Adipose tissue (tissue), 3 donors: Measurements from ENCODE around the gene LRRC9. TPM values are rescaled to one million over a fixed set of nuclear protein-coding genes. Genes with fewer than 3 reads are reported as not detected.
A peak's percentile ranks its signal among the peaks of the same experiment; 100 is the strongest.
"Not testable (repeated sequence)": the region's sequence is repeated elsewhere in the genome, so short reads cannot be mapped to it uniquely, and the experiment has no call there.

Source experiments
- H3K27ac ChIP-seq: one replicate; pipeline ENCODE4 v1.5.1; 2013; ENCODE audit warnings: low read depth, low read length
- WGBS, 3 donors: extraction: QIAGEN DNeasy Blood & Tissue Kit; methylation state at CpG; one replicate each; pipeline ENCODE4 v1.1.7; 2013; 5-methylcytosine and 5-hydroxymethylcytosine counted together
- polyA plus RNA-seq, 3 donors: library from polyadenylated mRNA; stranded (reverse); fragments of 200-250 nt; gene quantifications; one replicate each; pipeline ENCODE4 v1.2.3, GENCODE V29; 2013
- donor health status: healthy with polysubstance abuse.
- donor health status: Bipolar disorder and iron deficiency.
- donor health status: healthy.

Gene LRRC9
- polyA plus RNA-seq, 3 donors: 0.09 to 0.18 TPM; not detected in 1

DNA sequence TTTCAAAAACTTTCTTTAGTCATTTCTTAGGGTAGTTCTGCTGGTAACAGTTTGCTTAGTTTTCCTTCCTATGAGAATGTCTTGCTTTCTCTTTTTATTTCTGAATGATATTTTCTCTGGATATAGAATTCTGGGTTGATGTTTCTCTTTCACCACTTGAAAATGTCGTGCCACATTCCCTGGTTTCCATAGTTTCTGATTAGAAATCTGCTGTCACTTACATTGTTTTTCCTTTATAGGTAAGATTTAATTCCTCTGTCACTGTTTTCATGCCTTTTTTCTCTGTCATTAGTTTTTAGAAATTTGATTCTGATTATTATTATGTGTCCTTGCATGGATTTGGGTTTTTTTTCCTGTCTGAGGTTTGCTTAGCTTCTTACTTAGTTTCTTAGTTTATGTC lies 94.5 kb downstream of the LRRC9 start:
- H3K27ac ChIP-seq: no peak overlapping the region
- WGBS, 3 donors: 65 to 77% (median 71%) methylated on average over 1 of the region's 1 CpG

DNA sequence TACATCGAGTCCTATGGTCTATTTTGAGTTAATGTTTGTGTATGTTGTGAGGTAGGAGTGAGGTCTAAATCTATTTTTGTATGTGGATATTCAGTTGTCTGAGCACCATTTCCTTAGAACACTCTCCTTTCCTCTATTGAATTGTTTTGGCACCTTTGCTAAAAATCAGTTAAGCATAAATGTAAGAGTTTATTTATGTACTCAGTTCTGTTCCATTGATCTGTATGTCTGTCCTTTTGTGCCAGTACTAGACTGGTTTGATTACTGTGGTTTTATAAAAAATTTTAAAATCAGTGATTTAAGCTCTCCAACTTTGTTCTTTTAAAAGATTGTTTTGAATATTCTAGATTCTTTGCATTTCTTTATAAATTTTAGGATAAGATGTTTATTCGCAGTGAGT lies 101.7 kb downstream of the LRRC9 start:
- H3K27ac ChIP-seq: no peak overlapping the region
- 61 to 81% (median 77%) methylated on average over 2 of the region's 2 CpGs for WGBS, 3 donors

DNA sequence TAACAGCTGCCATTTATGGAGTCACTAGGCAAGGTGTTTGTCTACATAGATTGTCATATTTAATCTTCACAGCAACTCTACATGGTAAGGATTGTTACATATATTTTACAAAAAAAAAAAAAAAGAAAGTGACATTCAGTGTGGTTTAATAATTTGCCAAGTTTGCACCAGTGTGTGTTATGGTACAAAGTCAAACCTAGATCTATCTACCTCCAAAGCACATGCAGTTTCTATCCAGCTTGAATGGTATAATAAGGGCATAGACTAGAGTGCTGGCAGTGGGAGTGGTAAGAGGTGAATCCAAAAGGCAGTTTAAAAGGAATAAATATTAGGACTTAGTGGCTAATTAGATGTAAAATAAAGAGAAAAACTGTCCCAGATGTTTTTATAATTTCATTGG lies 105.6 kb downstream of the LRRC9 start:
- H3K27ac ChIP-seq: no peak overlapping the region

DNA sequence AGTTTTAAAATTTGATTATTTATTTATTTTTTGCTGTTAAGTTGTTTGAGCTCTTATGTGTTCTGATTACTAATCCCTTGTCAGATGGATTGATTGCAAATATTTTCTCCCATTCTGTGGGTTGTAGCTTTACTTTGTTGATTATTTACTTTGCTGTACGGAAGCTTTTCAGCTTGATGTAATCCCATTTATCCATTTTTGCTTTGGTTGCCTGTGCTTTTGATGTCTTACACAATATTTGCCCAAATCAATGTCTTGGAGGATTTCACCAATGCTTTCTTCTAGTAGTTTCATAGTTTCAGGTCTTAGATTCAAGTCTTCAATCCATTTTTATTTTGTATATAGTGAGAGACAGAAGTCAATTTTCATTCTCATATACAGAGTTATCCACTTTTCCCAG lies 115.2 kb downstream of the LRRC9 start:
- H3K27ac ChIP-seq: no peak overlapping the region
- 56 to 87% (median 82%) methylated on average over 1 of the region's 1 CpG for WGBS, 3 donors

DNA sequence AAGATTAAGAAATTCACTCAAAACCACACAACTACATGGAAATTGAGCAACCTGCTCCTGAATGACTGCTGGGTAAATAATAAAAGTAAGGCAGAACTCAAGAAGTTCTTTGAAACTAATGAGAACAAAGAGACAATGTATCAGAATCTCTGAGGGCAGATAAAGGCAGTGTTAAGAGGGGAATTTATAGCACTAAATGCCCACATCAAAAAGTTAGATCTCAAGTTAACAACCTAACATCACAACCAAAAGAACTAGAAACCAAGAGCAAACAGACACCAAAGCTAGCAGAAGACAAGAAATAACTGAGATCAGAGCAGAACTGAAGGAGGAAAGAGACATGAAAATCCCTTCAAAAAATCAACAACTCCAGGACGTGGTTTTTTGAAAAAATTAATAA lies 128.0 kb downstream of the LRRC9 start:
- H3K27ac ChIP-seq: not testable (repeated sequence)
- 59 to 78% (median 72%) methylated on average over 1 of the region's 1 CpG for WGBS, 3 donors

DNA sequence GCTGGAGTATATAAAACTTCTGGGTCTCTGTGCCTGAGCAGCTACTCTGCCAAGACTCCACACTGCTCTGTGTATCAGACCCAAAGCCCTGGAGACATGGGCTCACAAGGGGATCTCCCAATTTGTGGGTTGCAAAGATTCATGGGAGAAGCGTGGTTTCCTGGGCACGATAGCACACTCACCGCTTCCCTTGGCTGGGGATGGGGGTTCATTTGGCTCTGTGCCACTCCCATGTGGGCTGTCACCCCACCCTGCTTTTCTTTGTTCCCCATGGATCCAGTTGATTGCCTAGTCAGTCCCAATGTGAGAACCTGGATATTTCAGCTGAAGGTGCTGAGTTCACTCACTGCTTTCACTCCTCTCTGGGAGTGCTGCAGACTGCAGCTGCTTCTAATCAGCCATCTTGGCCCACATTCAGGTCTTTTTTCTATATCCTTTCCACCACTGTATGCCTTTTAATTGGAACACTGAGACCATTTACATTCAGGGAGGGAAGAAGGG lies 131.8 kb downstream of the LRRC9 start:
- WGBS, 3 donors: 32 to 91% (median 38%) methylated on average over 3 of the region's 3 CpGs
- H3K27ac ChIP-seq: no peak overlapping the region

DNA sequence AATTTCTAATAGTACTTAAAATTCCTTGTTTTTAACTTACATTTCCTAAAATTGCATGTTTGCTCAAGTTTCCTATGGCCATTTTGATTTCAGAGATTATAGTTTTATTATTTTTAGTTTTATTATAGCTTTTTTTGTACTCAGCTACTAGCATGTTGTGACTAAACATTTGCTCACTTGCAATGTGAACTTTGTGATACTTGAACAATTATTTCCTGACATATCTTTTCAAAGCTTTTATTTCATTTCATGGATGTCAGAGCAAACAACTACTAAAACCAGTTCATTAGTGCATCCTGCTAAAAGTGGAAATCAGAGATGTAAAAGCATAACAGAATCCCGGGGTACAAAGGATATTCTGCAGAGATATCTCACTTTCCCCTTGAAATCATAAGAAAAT lies 138.1 kb downstream of the LRRC9 start:
- WGBS, 3 donors: 74 to 86% (median 74%) methylated on average over 1 of the region's 1 CpG
- no peak overlapping the region for H3K27ac ChIP-seq

DNA sequence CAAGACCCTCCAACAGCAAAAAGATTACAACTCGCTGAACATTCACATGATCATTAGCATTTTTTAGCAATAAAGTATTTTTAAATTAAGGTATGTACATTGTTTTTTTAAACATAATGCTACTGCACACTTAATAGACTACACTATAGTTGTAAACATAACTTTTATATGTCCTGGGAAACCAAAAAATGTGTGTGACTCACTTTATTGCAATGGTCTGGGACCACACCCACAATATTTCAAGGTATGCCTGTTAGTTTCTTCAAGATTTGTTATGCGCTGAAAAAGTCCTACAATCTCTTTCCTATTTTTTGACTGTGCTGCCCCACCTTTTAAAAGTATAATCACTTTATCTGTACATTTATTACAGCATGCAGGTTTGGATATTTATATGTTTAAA lies 141.4 kb downstream of the LRRC9 start:
- 77 to 90% (median 83%) methylated on average over 2 of the region's 2 CpGs for WGBS, 3 donors
- H3K27ac ChIP-seq: no peak overlapping the region

DNA sequence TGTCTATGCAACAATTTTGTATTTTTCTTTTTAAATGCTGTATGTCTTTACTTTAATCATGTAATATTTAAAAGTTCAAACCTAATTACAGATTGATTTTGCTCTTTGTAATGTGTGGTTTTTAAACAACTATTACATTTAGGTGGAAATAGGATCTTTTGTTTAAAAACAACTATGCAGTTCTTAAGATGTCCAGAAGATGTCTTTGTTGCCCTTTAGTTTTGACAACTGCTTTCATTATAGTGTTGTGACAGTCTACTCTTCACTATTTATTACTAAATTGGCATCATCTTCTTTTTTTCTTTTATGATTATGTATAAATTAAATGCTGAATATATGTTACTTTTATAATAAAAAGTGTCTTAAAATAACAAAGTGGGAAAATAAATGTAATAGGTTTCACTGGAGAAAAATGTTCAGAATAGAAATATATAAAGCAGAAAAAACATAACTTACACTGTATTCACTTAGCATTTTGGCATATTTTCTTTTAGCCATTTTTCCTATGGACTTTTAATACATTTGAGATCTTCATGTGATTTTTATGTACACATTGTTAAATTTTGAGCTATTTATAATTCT lies 144.6 kb downstream of the LRRC9 start:
- H3K27ac ChIP-seq: no peak overlapping the region

DNA sequence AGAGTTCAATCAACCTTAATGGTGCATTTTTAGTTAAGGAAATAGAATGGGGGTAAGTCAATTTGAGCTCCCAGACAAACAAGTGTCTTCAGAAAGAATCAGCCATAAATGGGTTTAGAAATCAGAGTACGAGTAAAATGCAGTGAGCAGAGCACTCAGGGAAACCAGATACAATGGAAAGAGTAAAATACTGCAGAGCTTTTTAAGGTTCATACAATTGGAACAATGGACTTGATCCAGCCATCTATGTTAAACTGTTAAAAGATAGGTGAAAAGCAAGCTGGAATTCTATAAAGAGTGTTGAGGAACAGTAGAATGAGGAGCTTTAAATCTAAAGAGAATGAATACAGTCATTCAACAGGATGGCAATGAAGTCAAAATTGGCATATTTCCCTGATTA lies 147.9 kb downstream of the LRRC9 start:
- H3K27ac ChIP-seq: no peak overlapping the region
- WGBS, 3 donors: 86 to 97% (median 92%) methylated on average over 1 of the region's 1 CpG

DNA sequence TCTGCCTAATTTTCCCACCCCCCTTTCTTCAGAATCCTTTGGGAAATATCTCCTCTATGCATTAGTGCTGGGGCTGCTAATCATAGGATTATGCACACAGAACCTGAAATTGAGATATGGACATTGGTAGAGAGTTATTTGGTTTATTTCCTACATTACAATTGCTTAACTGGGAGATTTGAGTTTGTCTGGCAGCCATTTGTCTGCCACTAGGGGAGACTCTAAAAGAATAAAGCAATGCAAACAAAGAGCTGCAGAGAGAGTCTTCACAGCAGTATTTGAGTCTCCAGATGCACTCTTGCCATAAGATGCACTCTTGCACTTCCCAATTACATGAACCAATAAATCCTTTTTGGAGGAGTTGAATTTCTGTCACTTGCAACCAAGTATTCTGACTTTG lies 159.8 kb downstream of the LRRC9 start:
- H3K27ac ChIP-seq: no peak overlapping the region

DNA sequence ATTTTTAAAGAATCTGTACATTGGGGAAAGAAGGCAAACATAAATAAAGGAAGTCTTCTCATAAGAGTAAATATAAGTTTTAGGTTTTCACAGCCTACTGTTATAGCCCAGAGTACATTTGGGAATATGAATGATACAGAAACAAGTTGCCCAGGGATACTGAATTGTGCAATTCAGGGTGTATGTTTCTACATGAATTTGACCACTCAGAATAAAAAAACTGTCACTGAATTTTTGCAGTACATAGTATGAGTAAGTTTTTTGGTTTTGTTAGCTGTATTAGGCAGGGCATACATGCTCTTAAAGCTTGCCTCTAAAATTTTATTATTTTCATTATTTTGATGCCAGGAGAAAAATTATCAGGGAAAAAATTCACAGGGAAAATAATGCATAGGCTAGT lies 165.1 kb downstream of the LRRC9 start:
- H3K27ac ChIP-seq: no peak overlapping the region

DNA sequence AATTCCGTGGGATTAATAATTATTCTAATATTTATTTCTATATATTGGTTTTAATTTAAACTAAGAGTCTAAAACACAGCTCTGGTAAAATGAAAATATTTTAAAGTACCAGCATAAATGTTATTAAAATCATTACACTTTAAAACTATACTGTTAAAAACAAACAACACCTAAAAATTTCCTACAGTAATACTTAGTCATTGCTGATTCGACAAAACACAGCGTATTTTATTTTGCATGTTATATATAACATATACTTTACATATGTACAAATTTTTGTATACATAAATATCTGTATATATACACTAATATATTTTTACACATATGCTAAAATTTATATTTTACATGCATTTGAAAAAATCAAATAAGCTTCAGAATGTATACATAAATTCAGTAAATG lies 165.7 kb downstream of the LRRC9 start:
- no peak overlapping the region for H3K27ac ChIP-seq

DNA sequence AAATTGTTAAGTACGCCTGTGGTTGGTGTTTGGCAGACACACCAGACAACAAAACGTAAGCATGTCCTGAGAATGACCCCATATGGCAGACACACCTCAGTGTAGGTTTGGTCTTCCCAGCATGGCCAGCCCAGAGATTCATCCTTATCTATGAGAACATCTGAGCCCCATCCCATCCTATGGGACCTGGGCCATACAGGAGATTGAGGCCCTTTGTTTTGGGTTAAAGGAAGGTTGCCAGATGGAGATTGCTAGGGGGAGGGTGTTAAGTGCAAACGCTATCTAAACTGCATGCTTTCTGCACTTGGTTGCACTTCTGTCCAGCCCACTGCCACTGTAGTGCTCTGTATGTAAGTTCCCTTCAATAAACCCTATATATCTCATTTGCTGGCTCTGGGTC lies 167.7 kb downstream of the LRRC9 start:
- no peak overlapping the region for H3K27ac ChIP-seq
- WGBS, 3 donors: 78 to 95% (median 92%) methylated on average over 3 of the region's 3 CpGs

More for the DNA sequence above, 165.7 kb downstream of the LRRC9 start:
- 92 to 94% (median 93%) methylated on average over 3 of the region's 3 CpGs for WGBS, 3 donors

DNA sequence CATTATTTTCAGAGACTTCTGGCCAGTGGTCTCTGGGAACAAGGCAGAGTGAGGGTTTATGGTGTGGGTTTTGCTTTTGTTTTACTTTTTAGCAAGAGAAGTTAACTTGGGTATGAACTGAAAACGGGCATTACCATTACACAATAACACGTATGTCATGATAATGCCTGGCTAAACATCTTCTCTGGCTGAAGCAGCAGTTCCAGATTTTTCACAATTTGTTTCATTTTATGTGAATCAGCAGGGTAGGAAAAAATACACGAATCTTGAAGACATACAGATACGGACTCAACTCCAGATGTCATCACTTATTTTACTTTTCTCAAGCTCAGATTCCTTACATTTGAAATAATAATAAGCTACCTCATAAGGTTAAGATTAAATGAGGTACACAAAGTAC lies 169.3 kb downstream of the LRRC9 start:
- WGBS, 3 donors: 38 to 66% (median 48%) methylated on average over 4 of the region's 4 CpGs
- H3K27ac ChIP-seq: no peak overlapping the region

DNA sequence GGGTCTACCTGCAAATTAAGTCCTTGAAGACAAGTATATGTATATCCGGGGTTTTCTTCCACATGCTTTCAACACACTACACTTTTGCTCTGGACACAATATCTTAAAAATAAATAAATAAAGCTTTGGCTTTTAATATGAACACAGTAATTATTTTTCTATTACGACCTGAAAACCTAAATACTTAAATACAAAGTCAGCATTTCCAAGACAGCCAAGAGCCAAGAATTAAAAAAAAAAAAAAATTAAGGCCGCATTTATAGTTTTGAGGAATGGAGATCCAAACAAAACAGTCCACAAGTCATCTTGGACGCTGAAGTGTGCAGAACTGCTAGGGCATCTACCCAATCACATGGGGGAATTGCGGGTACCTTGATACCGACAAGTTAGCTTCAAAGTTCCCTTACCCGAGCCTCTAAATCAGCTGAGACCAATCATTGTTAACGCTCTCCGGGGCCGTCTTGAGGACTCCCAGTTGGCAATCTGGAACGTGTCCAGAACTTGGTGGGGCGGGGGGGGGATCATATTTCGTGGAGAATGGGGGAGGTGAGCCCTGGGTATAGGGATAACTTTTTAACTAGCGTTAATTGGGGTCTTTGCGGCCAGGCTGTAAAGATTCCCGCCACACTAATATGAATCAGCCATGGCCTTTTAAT lies 171.0 kb downstream of the LRRC9 start:
- H3K27ac ChIP-seq: peak overlapping the region; percentile 73
- WGBS, 3 donors: 8 to 10% (median 10%) methylated on average over 16 of the region's 16 CpGs

DNA sequence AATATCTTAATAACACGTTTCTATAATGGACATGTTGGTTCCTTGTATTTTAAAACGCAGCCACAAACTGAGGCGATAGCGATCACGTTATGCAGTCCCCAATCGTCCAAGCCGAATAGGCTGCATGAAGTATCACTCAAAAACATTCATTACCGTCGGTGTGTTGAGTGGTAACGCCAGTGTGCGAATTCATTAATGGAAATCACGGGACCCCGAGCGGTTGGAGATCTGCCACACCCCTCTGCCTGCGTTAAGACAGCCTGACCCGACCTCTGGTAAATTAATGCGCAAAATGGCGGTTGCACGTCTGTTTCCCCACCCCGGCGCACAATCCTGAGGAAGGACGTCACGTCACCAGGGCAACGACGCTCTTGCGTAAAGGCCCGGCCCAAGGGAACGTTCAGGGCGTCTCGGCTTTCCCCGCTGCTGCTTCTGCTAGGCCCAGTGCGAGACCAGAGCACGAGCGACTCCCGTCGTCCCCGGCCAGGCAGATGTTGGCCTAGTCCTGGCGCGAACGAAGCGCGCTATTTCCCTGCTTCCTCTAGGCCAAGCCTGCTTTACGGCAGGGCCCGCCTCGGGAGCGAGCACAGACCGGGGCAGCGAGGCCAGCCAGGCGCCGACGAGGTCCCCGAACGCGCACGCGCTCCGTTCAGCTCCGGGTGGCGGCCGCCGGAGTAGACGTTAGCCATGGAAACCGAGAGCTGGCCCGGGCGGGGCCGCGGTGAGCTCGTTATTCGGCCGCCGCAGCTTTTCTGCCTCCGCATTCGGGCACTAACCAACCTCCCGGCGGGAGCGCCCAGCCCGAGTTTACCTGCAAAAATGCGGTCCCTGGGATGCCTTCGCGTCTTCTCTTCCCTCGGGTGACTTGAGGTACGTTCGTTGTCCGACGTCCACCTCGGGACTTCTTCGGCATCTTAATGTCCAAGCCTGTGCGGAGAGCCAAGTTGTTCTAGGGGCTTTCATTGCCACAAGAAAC lies 171.9 kb downstream of the LRRC9 start, which contains the start of gene PCNX4:
Gene PCNX4, plus strand, starts transcription at position 374 of the 976 bp plus-strand sequence. CDS start 15,716 bp downstream, outside the sequence.
- H3K27ac ChIP-seq: peak within 1 kb of the TSS; percentile 73
- WGBS, 3 donors: 0% methylated on average over 84 to 88 of the region's 88 CpGs

DNA sequence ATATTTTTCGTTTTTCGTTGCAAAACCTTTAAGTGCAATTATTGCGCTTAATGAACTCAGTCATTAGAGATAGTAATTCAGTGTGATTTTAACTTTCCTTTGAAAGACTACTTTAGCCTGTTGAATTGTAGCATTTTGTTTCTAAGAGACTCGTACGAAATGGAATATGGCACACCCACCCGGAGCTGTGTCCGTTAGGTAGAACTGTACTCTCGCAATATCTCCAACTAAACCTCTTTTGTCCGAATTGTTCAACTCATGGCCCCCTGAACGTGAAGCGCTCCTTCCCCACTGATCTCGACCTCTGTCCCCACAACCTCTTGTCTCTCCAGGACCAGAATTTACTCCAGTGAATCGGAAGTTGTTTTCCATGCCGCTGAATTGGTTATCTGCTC lies 172.6 kb downstream of the LRRC9 start:
- H3K27ac ChIP-seq: peak overlapping the region; percentile 34
- WGBS, 3 donors: 0% methylated on average over 14 of the region's 14 CpGs

DNA sequence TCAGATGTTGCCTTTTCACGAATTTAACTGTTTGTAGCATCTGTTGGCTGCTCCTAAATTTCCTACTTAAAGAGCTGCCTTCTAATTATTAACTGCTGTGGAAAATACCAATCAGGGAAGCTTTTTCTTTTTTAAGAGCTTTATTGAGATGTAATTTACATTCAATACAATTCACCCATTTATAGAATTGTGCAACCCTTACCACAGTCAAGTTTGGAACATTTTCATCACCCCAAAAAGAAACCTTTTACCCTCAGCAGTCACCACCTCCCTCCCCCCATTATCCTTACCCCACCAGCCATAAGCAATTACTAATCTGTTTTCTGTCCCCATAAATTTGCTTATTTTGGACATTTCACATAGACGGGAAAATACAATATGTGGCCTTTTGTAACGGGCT lies 173.1 kb downstream of the LRRC9 start:
- WGBS, 3 donors: 14 to 20% (median 15%) methylated on average over 3 of the region's 3 CpGs
- no peak overlapping the region for H3K27ac ChIP-seq
